ENCODE measurements around the gene GIPC1.

The GIPC1 gene

GRCh38 chr19:14435320-14436050 is 60.4 kb downstream of the GIPC1 start:
- peak; percentile 51 for DNase-seq (ENCODE audit: low spot score)

DNA sequence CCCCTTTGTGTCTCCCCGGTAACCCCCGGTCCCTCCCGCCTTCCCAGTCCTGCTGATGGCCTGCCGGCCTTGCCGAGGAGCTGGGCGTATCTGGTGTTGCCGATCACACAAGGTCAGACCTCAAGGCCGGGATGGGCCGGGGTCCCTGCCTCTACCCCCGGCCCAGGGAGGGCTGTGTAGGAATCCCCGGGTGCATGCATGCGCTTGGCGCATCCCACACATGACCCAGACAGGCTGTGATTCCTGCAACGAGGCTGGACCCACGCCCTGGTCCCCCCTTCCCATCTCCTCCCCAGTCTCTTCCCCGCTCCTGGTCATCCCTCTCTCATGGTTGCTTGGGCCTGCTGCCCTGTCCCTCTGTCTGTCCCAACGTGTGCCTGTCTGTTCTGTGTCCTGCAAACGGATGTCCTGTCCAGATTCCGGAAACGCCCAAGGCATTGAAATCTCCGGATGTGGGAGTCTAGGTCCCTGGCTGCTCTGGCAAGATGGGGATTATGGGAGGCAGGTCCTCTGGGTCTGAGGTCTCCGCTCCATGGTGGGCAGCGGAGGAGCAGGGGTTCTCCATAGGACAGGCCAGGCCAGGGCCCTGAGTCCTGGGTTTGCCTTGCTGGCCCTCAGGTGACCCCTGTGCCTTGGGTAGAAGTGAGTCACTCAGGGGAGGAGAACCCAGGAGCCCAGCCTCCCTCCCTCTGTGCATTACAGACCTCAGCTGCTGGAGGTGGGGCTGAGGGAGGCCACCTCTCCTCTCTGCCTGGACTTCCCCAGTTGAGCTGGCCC is 61.2 kb downstream of the GIPC1 start:
- DNase-seq (ENCODE audit: low spot score) = peak; percentile 90

GRCh38 chr19:14433554-14434501 is 62.1 kb downstream of the GIPC1 start:
- DNase-seq (ENCODE audit: low spot score) = peak; percentile 37

GRCh38 chr19:14432791-14433553 is 63.0 kb downstream of the GIPC1 start, which contains the start of gene PKN1:
TSS of gene PKN1 (plus strand) at chr19:14433306. CDS start at chr19:14433522, 216 bp downstream.
- DNase-seq (ENCODE audit: low spot score) = peak; percentile 46

DNA sequence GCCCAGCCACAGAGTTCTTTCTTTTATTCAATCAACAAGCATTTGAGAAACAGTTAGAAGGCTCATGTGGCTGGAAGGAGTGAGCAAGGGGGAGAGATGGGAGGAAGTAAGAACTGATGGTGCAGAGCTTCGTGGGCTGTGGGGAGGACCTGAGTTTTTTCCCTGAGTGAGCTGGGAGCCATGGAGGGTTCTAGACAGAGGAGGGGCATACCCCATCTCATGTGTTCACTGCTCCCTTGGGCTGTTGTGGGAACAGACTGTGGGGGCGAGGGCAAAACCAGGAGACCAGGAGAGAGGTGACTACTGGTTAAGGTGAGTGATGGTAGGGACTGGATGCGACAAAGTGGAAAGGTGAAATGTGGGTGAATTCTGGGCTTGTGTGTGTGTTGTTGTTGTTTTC is 65.2 kb downstream of the GIPC1 start:
- no peak for DNase-seq (ENCODE audit: low spot score)

DNA sequence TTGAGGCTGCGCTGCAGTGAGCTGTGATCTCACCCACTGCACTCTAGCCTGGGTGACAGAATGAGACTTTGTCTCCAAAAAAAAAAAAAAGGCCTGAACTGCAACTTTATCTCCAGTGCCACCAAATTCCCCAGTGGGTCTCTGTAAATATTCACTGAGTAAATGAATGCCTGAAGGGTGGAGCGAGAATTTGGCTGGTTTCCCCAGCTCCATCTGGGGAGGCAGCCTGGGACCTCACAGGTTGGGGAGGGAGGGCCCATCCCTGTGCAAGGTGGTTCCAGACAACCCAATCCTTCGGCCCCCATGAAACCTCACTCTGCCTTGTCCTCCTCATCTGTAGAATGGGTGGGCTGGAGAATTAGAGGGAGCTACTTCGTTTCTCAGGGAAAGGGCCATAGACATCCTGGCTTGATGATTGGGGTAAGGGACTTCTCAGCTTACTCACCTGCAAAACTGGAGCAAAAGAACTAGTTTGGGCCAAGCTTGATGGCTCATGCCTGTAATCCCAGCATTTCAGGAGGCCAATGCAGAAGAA is 67.0 kb downstream of the GIPC1 start:
- no peak for DNase-seq (ENCODE audit: low spot score)

Data from kidney tubule cell (primary cell).